GM20431 (cell line): ENCODE data around the gene STAT4.

Experiments used
- in situ Hi-C: fragments of 300-500 bp; cut with MseI, MboI; formaldehyde crosslinking; loops from one replicate; pipeline ENCODE4 v1.15.0; 2020; ENCODE audit warnings: low sequenced_read_pairs; ENCODE audit not compliant: unreplicated experiment

Gene STAT4

GRCh38 chr2:191150600-191151330 is at the start of gene STAT4:
Gene STAT4, minus strand, starts transcription at chr2:191150994. Its CDS starts 2,791 bp downstream, at chr2:191148203.
- in situ Hi-C loops, result loop anchor here (10.0 kb wide), 1 partner anchor 96 kb away; no protein-coding TSS in a partner anchor

- in situ Hi-C loops, result no loop called here
Measured at GRCh38 chr2:191199929-191200512, 49.2 kb upstream of the STAT4 start.

GRCh38 chr2:191198271-191198670 is 47.5 kb upstream of the STAT4 start:
- in situ Hi-C loops, result no loop called here

GRCh38 chr2:191197096-191197495 is 46.3 kb upstream of the STAT4 start:
- in situ Hi-C loops, result no loop called here

- in situ Hi-C loops, result no loop called here
Measured at GRCh38 chr2:191195021-191195420, 44.2 kb upstream of the STAT4 start.

- in situ Hi-C loops, result no loop called here
Measured at GRCh38 chr2:191190861-191191552, 40.2 kb upstream of the STAT4 start.

GRCh38 chr2:191190435-191190834 is 39.6 kb upstream of the STAT4 start:
- in situ Hi-C loops, result no loop called here

- in situ Hi-C loops, result no loop called here
Measured at GRCh38 chr2:191189112-191189635, 38.4 kb upstream of the STAT4 start.

GRCh38 chr2:191188550-191189093 is 37.8 kb upstream of the STAT4 start:
- in situ Hi-C loops, result no loop called here

- in situ Hi-C loops, result no loop called here
Measured at GRCh38 chr2:191187105-191187829, 36.5 kb upstream of the STAT4 start.

GRCh38 chr2:191184457-191184856 is 33.7 kb upstream of the STAT4 start:
- in situ Hi-C loops, result no loop called here

GRCh38 chr2:191183516-191183915 is 32.7 kb upstream of the STAT4 start:
- in situ Hi-C loops, result no loop called here

GRCh38 chr2:191183081-191183480 is 32.3 kb upstream of the STAT4 start:
- in situ Hi-C loops, result no loop called here

GRCh38 chr2:191180713-191181112 is 29.9 kb upstream of the STAT4 start:
- in situ Hi-C loops, result no loop called here

GRCh38 chr2:191180276-191180675 is 29.5 kb upstream of the STAT4 start:
- in situ Hi-C loops, result no loop called here

- in situ Hi-C loops, result no loop called here
Measured at GRCh38 chr2:191178806-191179514, 28.2 kb upstream of the STAT4 start.

- in situ Hi-C loops, result no loop called here
Measured at GRCh38 chr2:191177751-191178736, 27.2 kb upstream of the STAT4 start.

- in situ Hi-C loops, result no loop called here
Measured at GRCh38 chr2:191176801-191177438, 26.1 kb upstream of the STAT4 start.
